Cardiac fibroblast (primary cell): Measurements from ENCODE around the gene KIF1A.

Source experiments
- DNase-seq, 2 donors: peaks; one replicate each; pipeline versions ENCODE4 v3.0.0 to v3.0.0-alpha.2; 2010; ENCODE audit warnings: low read depth in 2 of 2
- H3K4me3 ChIP-seq, 2 donors: replicated peaks in 1 of 2; 1 replicate in 1 of 2; 2 replicates in 1 of 2; pipeline ENCODE4 v1.5.1; 2011; ENCODE audit warnings: low read depth in 2 of 2, low read length in 2 of 2, mild to moderate bottlenecking in 2 of 2, moderate library complexity in 1 of 2
- TF ChIP-seq, protein P1 (sequence below): IDR thresholded peaks from one replicate; pipeline ENCODE4 v1.5.1; 2011; ENCODE audit warnings: low read depth, mild to moderate bottlenecking, low read length, inconsistent platforms

Gene KIF1A

DNA sequence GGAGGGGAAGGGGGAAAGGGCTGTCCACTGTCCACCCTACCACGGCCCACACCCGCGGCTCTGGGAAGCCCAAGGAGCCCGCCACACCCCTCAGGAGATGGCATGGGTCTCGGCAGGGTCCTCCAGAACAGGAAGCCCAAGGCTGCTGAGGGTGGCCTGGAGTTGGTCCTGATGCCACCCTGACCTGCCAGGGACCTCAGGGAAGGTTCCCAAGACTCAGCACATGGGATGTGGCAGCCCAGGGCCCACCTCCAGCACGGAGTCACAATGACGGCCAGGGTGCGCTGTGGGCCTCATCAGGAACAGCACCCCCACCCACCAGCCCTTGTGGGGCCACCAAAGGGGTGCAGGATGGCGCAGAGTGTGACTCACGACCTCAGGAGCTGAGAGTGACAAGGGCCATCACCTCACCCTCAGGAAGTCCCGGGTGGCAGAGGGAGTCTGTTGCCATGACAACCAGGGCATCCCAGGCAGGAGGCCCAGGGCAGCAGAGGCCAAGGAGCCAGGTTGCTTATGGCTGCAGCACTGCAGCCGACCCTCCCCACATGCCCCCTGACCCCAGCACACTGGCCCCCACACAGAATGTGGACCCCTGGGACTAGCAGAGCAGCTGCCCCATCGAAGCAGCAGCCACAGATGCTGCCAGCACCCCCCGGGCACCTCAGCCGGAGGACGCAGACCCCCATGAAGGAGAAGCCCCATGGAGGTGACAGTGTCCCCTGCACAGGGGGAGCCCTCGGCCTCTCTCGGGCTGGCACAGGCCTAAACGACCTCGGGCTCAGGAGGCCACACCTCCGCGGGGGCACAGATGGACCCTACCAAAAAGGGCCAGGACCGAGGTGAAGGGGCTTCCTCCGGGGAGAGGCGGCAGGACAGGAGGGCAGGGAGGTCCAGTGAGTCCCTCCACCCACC, 34.3 kb downstream of the KIF1A start:
- H3K4me3 ChIP-seq = no peak overlapping the region
- DNase-seq = no peak
- TF ChIP-seq, protein P1, sequence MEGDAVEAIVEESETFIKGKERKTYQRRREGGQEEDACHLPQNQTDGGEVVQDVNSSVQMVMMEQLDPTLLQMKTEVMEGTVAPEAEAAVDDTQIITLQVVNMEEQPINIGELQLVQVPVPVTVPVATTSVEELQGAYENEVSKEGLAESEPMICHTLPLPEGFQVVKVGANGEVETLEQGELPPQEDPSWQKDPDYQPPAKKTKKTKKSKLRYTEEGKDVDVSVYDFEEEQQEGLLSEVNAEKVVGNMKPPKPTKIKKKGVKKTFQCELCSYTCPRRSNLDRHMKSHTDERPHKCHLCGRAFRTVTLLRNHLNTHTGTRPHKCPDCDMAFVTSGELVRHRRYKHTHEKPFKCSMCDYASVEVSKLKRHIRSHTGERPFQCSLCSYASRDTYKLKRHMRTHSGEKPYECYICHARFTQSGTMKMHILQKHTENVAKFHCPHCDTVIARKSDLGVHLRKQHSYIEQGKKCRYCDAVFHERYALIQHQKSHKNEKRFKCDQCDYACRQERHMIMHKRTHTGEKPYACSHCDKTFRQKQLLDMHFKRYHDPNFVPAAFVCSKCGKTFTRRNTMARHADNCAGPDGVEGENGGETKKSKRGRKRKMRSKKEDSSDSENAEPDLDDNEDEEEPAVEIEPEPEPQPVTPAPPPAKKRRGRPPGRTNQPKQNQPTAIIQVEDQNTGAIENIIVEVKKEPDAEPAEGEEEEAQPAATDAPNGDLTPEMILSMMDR = no peak

DNA sequence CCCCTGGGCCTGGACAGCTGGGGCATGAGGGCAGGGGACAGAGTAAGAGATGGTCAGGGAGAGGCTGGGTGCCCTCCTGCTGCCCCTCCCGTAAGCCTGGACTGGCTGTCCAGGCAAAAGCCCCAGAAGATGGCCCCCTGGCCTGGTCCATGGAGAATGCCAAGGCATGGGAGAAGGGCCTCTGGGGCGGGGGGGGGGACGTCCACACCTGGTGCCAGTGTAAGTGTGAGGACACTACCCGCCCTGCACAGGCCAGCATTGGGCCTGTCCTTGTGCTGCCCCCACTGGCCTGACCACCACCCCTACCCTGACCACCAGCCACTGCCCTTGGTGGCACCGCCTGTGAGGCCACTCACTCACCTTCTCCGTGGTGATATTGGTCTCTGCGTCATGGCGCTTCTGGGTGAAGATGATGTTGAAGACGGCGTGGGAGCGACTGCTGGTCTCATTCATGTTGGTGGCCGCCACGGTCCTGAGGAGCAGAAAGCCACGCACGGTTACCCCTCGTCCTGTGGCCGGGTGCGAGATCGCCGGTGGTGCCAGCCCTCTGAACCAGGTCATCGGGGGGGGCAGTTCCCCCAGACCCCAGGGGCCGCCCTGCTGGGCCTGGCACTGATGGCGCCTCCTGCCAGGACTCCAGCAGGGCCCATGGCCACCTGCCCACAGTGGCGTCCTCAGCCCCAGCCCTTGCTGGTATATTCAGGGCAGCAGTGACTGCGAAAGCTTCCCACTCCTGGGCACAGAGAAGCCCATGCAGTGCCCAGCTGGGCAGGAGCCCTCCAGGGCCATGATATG, 35.2 kb downstream of the KIF1A start:
- TF ChIP-seq, protein P1 = no peak
- no peak overlapping the region for H3K4me3 ChIP-seq
- no peak for DNase-seq

DNA sequence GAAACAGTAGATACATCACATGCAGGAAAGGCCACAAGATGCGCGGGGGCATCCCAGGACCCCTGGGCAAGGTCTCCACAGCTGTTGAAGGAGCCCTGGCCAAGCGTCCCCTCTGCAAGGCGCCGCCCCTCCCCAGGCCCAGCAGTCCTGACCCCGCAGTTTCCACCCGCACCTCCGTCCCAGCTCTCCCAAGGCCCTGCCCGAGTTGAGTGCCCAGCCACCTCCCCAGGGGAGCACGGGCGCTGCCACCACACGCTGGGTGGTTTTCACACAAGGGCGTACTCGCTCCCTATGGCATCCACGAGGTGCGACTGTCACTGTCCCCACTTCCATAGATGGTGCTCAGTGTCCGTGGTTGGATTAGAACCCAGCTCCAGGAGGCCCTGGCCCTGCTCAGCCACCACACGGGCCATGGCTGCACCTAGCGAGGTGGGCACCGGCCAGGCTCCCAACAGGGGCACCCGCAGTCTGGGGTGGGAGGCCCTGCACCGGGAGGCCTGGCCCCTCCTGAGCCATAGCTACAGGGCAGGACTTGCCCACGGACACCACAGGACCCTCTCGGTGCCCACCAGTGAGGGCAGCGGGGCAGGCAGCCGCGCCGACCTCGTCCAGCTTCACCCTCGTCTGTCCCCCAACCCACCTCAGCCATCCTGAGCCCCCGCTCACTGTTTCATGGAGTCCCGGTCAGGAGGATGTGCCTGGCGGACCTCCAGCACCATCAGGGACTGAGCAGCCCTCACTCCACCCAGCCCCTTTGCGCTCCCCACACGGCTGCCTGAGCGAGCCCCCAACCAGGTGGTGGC, 36.0 kb downstream of the KIF1A start:
- DNase-seq = no peak

DNA sequence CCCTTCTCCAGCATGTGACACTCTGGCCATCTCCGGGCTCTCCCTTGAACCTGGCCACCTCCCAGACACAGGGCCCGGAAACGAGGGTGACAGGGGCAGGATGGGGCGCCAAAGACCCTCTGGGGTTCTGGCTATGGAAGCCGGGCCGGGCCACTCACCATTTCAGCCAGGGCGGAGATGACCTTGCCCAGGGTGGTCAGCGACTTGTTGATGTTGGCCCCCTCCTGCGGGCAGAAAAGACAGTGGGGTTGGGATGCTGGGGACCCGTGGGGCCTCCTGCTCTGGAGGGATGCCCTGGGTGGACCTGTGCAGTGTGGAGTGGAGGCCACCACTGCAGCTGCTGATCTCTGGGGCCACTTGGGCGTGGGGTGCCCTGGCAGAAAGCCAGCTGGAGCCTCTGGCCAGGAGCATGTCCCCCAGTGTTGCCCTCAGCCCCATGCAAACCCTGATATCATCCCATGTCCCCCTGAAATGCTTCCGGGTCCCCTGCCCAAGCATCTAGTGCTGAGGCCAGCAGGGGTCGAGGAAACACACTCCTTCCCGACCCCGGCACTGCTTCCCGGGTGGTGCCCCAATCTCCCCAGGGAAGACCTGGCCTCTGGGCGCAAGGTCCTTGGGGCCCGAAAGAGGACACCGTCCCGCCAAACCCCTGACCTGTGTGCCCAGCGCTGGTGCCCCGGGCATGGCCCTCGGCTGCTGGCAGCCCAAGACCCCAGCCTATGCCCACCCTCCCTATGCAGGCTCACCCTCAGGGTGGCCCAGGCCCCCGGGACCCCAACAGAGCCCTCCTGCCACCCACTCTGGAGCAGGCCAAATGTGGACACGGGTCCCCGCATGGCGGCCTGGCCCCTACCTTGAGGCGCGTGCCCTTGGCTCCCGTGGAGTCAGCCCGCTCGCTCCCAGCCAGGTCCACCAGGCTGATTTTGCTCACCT, 36.9 kb downstream of the KIF1A start:
- no peak for DNase-seq
- H3K4me3 ChIP-seq = no peak overlapping the region
- TF ChIP-seq, protein P1 = no peak

More for the DNA sequence above, 36.0 kb downstream of the KIF1A start:
- H3K4me3 ChIP-seq = no peak overlapping the region
- TF ChIP-seq, protein P1 = no peak

DNA sequence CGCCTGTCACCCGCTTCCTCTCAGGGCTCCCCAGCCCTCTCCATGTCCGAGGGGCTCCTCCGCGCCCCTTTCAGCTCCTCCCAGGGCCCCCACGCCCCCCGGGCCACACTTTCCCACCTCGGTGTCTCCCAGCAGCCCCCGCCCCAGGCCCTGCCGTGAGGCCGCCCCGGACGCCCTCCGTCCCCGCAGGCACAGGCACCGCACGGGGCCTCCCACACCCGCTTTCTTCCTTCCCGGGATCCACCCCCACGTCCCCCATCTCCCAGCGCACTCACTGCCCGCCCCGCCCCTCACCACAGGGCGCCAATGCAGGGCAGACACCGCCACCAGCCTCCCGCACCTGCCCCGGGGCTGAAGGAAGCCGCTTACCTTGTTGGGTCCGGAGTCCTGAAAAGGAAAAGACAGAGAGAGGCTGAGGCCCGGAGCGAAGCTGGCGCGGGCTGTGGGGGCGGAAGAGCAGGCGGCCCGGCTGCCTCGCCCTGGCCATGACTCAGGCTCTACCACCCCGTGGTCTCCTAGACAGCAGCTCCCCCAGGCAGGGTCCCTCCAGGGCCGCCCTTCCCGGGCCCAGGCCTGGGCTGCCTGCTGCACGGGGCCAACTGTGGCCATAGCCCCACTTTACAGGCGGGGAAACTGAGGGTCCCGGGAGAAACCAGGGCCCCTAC, 37.7 kb downstream of the KIF1A start:
- DNase-seq = no peak
- TF ChIP-seq, protein P1 = no peak
- no peak overlapping the region for H3K4me3 ChIP-seq
